ENCODE measurements around the gene KRTAP19-7.

KRTAP19-7 gene

GRCh38 chr21:30561264-30561895 lies at the start of gene KRTAP19-7:
Gene KRTAP19-7, minus strand, starts transcription at chr21:30561314. Its CDS starts 25 bp downstream, at chr21:30561289.
- no peak for DNase-seq
- Mint-ChIP-seq H3K4me3 (no peak within 1 kb of the TSS), H3K9me3 (no peaks in the 10 kb centered on the region), H3K36me3 (ENCODE audit: low read depth) (no peaks in the 10 kb centered on the region), H3K27ac (no peak within 1 kb of the TSS), H3K27me3 (no peaks in the 10 kb centered on the region), H3K4me1 (ENCODE audit: low read depth) (no peaks in the 10 kb centered on the region)

- Mint-ChIP-seq H3K27me3 (no peaks in the 10 kb centered on the region), H3K27ac (no peak overlapping the region), H3K9me3 (peaks cover 20% of the 10 kb centered on the region), H3K4me1 (ENCODE audit: low read depth) (no peaks in the 10 kb centered on the region), H3K36me3 (ENCODE audit: low read depth) (no peaks in the 10 kb centered on the region), H3K4me3 (no peak overlapping the region)
- no peak for DNase-seq
These were observed 44.9 kb upstream of the KRTAP19-7 start for GRCh38 chr21:30605968-30606367.

- Mint-ChIP-seq H3K4me1 (ENCODE audit: low read depth) (no peaks in the 10 kb centered on the region), H3K27ac (no peak within 1 kb of the TSS), H3K27me3 (no peaks in the 10 kb centered on the region), H3K36me3 (ENCODE audit: low read depth) (no peaks in the 10 kb centered on the region), H3K4me3 (no peak within 1 kb of the TSS), H3K9me3 (peaks cover 6% of the 10 kb centered on the region)
- DNase-seq = no peak
These were observed 39.7 kb upstream of the KRTAP19-7 start, which contains the start of gene KRTAP22-1 for GRCh38 chr21:30600787-30601186. Gene KRTAP22-1, plus strand, starts transcription at chr21:30601087.

GRCh38 chr21:30598802-30599201 lies 37.7 kb upstream of the KRTAP19-7 start, which contains the start of gene KRTAP6-2:
Gene KRTAP6-2, minus strand, starts transcription at chr21:30598902. Its CDS starts 28 bp downstream, at chr21:30598874.
- Mint-ChIP-seq H3K36me3 (ENCODE audit: low read depth) (no peaks in the 10 kb centered on the region), H3K4me3 (no peak within 1 kb of the TSS), H3K27ac (no peak within 1 kb of the TSS), H3K9me3 (peaks cover 6% of the 10 kb centered on the region), H3K27me3 (no peaks in the 10 kb centered on the region), H3K4me1 (ENCODE audit: low read depth) (no peaks in the 10 kb centered on the region)
- DNase-seq = no peak

- Mint-ChIP-seq H3K27me3 (no peaks in the 10 kb centered on the region), H3K36me3 (ENCODE audit: low read depth) (no peaks in the 10 kb centered on the region), H3K4me1 (ENCODE audit: low read depth) (peaks cover 2% of the 10 kb centered on the region), H3K4me3 (no peak within 1 kb of the TSS), H3K9me3 (no peaks in the 10 kb centered on the region), H3K27ac (no peak within 1 kb of the TSS)
- no peak for DNase-seq
These were observed 31.0 kb upstream of the KRTAP19-7 start, which contains the start of gene KRTAP6-3 for GRCh38 chr21:30592140-30592539. Gene KRTAP6-3, plus strand, starts transcription at chr21:30592440. Its CDS starts 6 bp downstream, at chr21:30592446.

GRCh38 chr21:30590297-30590696 lies 29.2 kb upstream of the KRTAP19-7 start, which contains the start of gene KRTAP22-2:
Gene KRTAP22-2, minus strand, starts transcription at chr21:30590397.
- DNase-seq = no peak
- Mint-ChIP-seq H3K4me3 (no peak within 1 kb of the TSS), H3K27ac (no peak within 1 kb of the TSS), H3K9me3 (no peaks in the 10 kb centered on the region), H3K36me3 (ENCODE audit: low read depth) (no peaks in the 10 kb centered on the region), H3K4me1 (ENCODE audit: low read depth) (peaks cover 2% of the 10 kb centered on the region), H3K27me3 (no peaks in the 10 kb centered on the region)

- Mint-ChIP-seq H3K4me1 (ENCODE audit: low read depth) (no peaks in the 10 kb centered on the region), H3K36me3 (ENCODE audit: low read depth) (no peaks in the 10 kb centered on the region), H3K4me3 (no peak overlapping the region), H3K9me3 (no peaks in the 10 kb centered on the region), H3K27me3 (no peaks in the 10 kb centered on the region), H3K27ac (no peak overlapping the region)
- no peak for DNase-seq
These were observed 21.8 kb upstream of the KRTAP19-7 start for GRCh38 chr21:30582870-30583269.

GRCh38 chr21:30580132-30580531 lies 19.0 kb upstream of the KRTAP19-7 start:
- DNase-seq = no peak
- H3K4me1 Mint-ChIP-seq (ENCODE audit: low read depth) = no peaks in the 10 kb centered on the region
- no peaks in the 10 kb centered on the region for H3K27me3 Mint-ChIP-seq
- no peaks in the 10 kb centered on the region for H3K36me3 Mint-ChIP-seq (ENCODE audit: low read depth)
- H3K9me3 Mint-ChIP-seq = no peaks in the 10 kb centered on the region
- H3K4me3 Mint-ChIP-seq = no peak overlapping the region
- no peak overlapping the region for H3K27ac Mint-ChIP-seq

- no peak for DNase-seq
- Mint-ChIP-seq H3K27ac (no peak overlapping the region), H3K9me3 (no peaks in the 10 kb centered on the region), H3K36me3 (ENCODE audit: low read depth) (no peaks in the 10 kb centered on the region), H3K4me3 (no peak overlapping the region), H3K4me1 (ENCODE audit: low read depth) (no peaks in the 10 kb centered on the region), H3K27me3 (no peaks in the 10 kb centered on the region)
These were observed 18.2 kb upstream of the KRTAP19-7 start for GRCh38 chr21:30579346-30579745.

GRCh38 chr21:30577766-30578165 lies 16.7 kb upstream of the KRTAP19-7 start:
- no peak overlapping the region for H3K27ac Mint-ChIP-seq
- DNase-seq = no peak
- no peaks in the 10 kb centered on the region for H3K4me1 Mint-ChIP-seq (ENCODE audit: low read depth)
- no peaks in the 10 kb centered on the region for H3K27me3 Mint-ChIP-seq
- no peak overlapping the region for H3K4me3 Mint-ChIP-seq
- H3K9me3 Mint-ChIP-seq = no peaks in the 10 kb centered on the region
- no peaks in the 10 kb centered on the region for H3K36me3 Mint-ChIP-seq (ENCODE audit: low read depth)

- no peak for DNase-seq
- no peak overlapping the region for H3K4me3 Mint-ChIP-seq
- H3K27me3 Mint-ChIP-seq = no peaks in the 10 kb centered on the region
- no peaks in the 10 kb centered on the region for H3K9me3 Mint-ChIP-seq
- H3K4me1 Mint-ChIP-seq (ENCODE audit: low read depth) = no peaks in the 10 kb centered on the region
- H3K27ac Mint-ChIP-seq = no peak overlapping the region
- H3K36me3 Mint-ChIP-seq (ENCODE audit: low read depth) = no peaks in the 10 kb centered on the region
These were observed 6.5 kb upstream of the KRTAP19-7 start for GRCh38 chr21:30567617-30568016.

GRCh38 chr21:30563630-30564029 lies 2.5 kb upstream of the KRTAP19-7 start:
- H3K4me3 Mint-ChIP-seq = no peak overlapping the region
- no peak overlapping the region for H3K27ac Mint-ChIP-seq
- no peaks in the 10 kb centered on the region for H3K9me3 Mint-ChIP-seq
- no peaks in the 10 kb centered on the region for H3K27me3 Mint-ChIP-seq
- no peaks in the 10 kb centered on the region for H3K36me3 Mint-ChIP-seq (ENCODE audit: low read depth)
- DNase-seq = no peak
- no peaks in the 10 kb centered on the region for H3K4me1 Mint-ChIP-seq (ENCODE audit: low read depth)

- Mint-ChIP-seq H3K4me3 (no peak overlapping the region), H3K27me3 (no peaks in the 10 kb centered on the region), H3K4me1 (ENCODE audit: low read depth) (no peaks in the 10 kb centered on the region), H3K27ac (no peak overlapping the region), H3K36me3 (ENCODE audit: low read depth) (no peaks in the 10 kb centered on the region), H3K9me3 (no peaks in the 10 kb centered on the region)
- DNase-seq = no peak
These were observed 2.0 kb upstream of the KRTAP19-7 start for GRCh38 chr21:30563072-30563471.

- Mint-ChIP-seq H3K27ac (no peak overlapping the region), H3K27me3 (no peaks in the 10 kb centered on the region), H3K36me3 (ENCODE audit: low read depth) (no peaks in the 10 kb centered on the region), H3K4me1 (ENCODE audit: low read depth) (no peaks in the 10 kb centered on the region), H3K4me3 (no peak overlapping the region), H3K9me3 (no peaks in the 10 kb centered on the region)
- DNase-seq = no peak
These were observed 843 bp upstream of the KRTAP19-7 start for GRCh38 chr21:30561957-30562356.

GRCh38 chr21:30555095-30555494 lies 6.0 kb downstream of the KRTAP19-7 start:
- no peak overlapping the region for H3K4me3 Mint-ChIP-seq
- no peak overlapping the region for H3K27ac Mint-ChIP-seq
- no peaks in the 10 kb centered on the region for H3K4me1 Mint-ChIP-seq (ENCODE audit: low read depth)
- DNase-seq = no peak
- no peaks in the 10 kb centered on the region for H3K36me3 Mint-ChIP-seq (ENCODE audit: low read depth)
- peaks cover 8% of the 10 kb centered on the region for H3K9me3 Mint-ChIP-seq
- H3K27me3 Mint-ChIP-seq = no peaks in the 10 kb centered on the region

Data from activated T-cell treated with anti-CD3 and anti-CD28 coated beads, Interleukin-2, amount 50 U/mL, for 24 hours (primary cell).